GM18861 (cell line): ENCODE data around the gene ANKS6.

ENCODE experiments used
- ATAC-seq: cut with Tn5 transposase; IDR thresholded peaks from one replicate; pipeline ENCODE4 v1.9.1; 2021; ENCODE audit not compliant: unreplicated experiment

Gene ANKS6

DNA sequence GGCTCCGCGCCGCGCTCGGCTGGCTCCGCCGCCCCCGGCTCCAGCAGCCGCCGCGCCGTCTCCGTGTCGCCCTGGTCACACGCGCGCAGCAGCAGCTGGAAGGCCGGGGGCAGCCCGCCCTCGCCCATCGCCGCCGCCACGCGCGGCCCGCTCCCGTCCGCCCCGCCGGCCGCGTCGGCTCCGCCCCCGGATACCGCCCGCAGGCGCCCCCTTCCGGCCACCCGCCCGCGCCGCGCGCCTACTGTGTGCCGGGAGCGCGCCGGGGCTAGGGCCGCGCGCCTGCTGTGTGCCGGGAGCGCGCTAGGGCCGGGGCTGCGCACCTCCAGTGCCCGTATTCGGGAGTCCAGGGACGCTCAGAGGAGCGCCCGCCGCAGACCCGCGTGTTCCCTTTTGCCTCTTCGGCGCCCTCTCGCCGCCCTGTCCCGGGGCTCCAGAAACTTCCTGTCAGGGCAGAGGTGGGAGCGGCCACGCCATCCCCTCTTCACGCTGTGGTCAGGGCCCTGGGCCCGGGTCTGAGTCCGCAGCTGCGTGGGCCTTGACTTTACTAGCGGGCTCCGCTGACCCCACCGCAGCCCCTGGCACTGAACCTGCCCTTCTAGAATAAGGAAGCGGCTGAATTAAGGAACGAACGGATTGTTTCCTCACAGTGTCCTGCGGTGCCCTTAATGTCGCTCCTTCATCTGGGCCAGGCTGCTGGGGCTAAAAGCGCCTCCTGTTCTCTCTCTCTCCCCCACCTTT, at the start of gene ANKS6:
Gene ANKS6, minus strand, starts transcription at position 192 of the 738 bp plus-strand sequence. Its CDS starts 64 bp downstream, at position 128.
- ATAC-seq: peak; percentile 73

DNA sequence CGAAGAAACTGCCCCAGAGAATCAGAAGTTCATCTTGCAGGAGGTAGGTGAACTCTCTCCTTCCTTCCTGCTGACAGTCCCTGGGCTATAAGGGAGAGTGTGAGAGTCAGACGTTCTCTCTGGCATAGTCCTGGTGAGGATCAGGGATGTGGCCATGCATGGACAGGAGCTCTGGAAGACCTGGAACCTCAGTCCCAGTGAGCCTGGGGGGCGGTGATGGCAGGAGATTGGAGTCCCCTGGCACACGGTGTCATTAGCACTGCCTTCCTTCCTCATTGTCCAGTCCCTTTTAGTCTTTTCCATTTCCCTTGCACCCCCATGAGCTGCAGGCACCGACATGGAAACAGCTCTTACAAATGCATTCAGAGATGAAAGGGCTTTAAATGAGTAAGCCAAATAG, 49.7 kb upstream of the ANKS6 start:
- ATAC-seq: no peak

DNA sequence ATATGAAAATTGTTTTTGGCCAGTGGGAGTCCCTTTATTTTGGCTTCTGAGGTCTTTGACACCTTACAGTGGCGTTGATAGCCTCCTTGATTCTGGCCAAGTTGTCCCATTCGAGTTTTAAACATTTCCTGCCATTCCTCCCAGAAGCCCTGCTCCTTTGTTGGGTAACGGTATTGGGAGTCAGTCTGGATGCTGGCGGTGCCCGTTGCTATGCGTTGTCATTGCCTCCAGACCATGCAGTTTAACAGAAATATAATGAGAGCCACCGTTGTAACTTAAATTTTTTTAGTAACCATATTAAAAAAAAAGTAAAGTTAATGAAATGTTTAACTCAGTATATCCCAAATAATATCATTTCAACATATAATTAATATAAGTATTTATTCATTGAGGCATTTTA, 46.2 kb upstream of the ANKS6 start:
- ATAC-seq: no peak

DNA sequence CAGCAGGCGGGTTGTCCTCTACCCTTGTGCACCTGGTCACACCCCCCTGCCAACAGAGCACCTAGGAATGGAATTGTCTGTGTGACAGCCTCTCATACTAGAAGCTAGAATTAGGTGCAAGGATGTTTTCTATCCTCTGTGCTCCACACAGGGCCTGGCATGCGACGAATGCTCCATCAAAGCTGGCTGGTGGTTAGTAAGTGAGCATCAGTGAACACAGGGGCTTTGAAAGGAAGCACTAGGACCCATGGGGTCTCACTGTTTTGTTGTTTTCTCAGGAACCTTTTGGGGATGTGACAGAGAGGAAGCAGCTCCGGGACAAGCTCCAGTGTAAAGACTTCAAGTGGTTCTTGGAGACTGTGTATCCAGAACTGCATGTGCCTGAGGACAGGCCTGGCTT, 43.4 kb upstream of the ANKS6 start:
- no peak for ATAC-seq

DNA sequence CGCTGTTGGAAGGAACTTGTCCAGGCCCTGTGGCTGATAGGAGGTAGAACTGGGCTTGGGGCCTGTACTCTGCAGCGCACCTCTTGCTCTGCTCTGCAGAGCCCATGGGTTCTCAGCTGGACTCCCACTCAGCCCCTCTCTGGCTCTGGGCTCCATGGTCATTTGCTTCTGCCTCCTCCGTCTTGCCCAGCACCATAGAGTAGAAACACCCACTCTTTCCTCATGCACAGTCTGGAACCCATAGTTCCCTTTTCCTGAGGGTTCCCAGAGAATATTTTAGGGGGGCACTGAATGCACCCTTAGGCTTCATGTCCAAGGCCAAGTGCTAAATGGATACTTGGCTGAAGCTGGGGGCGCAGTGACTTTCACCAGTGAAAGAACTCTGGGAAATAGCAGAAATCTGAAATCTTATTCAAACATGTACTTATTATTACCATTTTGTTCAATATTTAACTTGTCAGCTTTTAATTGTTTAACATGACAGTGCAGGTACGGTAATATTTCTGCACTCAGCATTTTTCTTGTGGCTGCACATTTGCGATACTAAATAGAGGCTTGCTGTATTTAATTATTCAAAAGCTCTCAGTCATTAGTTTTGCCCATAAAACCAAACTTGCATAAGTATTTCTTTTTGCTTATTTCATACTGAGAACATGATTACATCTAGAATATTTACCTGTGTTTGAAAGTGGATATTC, 42.7 kb upstream of the ANKS6 start:
- no peak for ATAC-seq

DNA sequence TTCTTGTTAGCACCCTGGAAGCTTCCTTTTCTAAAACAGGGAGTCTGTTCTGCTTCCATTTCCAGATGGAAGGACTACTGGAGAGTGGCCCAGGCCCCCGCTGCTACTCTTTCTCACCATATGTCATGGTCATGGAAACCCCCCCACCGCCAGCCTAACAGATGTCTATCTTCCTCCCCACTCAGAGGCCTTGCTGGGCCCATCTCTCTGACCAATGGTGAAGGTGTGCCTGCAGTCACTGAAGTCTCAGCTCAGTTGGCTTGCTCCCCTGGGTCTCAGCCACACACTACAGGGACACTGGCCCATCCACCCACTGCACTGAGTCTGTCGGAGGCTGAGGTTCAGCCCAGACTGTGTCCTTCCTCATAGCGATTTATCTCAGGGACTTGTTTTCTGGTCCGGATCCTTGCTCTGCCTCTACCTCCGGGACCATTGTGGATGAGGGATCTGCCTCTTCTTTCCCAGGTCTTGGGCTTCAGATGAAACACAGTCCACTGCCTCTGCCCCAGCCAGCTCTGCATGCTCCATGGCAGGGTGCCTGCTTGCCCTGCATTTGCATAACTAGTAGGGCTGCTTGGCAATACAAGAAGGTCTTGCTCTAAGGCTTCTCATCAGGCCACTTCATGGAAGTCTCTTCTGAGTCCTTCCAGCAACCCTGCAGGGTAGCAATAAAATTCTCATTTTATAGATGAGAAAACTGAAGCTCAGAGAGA, 42.0 kb upstream of the ANKS6 start:
- ATAC-seq: no peak

DNA sequence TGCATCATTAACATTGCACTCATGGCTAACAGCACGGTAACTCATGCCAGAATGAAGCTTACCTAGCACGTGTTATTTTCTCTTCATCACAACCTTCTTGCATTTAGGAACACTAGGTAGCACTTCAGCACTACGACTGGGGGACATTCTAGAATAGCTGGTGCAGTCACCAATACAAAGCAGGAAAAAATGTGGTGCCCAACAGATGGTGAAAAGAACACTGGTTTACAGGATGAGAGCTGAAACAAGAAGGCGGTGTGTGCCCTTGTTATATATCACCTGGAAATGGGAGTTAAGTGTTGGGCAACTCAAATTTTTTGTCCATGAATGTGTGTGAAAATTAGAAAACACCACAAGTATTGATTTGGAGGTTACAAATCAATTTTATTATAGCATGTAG, 41.2 kb upstream of the ANKS6 start:
- ATAC-seq: no peak

DNA sequence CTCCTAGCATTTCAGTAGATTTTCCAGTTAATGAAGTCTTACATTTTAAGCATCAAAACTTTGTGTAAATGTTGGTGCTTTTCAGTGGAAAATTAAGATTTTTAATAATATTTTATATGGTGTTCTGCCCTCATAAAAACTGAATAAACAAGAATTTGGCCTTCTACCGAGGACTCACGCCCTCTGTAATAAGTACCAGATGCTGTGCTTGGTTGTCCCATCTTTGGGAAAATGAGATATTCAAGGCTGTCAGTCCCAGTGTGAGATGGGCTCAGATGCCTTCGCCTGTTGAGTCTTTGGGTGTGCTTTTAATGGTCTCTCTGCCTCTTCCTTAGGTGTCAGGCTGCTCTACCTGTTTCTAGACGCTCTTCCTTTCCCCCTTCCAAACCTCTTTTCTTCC, 39.9 kb upstream of the ANKS6 start:
- no peak for ATAC-seq

DNA sequence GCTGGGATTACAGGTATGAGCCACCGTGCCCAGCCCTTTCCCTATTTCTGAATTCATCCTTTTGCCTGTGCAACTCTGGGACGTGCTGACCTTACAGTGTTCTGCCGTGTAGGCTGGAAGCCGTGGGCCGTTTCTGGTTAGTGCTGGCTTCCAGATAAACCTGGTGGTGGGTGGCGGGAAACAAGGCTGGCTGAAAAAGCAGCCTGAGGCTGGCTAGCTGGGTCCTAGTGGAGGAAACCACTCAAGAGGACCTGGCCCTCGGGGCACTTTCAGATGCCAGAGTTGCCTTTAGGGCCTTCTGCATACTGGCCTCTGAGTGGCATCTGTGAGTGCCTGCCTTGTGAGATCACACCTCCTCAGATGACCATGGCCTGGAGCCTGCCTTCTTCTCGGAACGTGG, 38.0 kb upstream of the ANKS6 start:
- no peak for ATAC-seq

DNA sequence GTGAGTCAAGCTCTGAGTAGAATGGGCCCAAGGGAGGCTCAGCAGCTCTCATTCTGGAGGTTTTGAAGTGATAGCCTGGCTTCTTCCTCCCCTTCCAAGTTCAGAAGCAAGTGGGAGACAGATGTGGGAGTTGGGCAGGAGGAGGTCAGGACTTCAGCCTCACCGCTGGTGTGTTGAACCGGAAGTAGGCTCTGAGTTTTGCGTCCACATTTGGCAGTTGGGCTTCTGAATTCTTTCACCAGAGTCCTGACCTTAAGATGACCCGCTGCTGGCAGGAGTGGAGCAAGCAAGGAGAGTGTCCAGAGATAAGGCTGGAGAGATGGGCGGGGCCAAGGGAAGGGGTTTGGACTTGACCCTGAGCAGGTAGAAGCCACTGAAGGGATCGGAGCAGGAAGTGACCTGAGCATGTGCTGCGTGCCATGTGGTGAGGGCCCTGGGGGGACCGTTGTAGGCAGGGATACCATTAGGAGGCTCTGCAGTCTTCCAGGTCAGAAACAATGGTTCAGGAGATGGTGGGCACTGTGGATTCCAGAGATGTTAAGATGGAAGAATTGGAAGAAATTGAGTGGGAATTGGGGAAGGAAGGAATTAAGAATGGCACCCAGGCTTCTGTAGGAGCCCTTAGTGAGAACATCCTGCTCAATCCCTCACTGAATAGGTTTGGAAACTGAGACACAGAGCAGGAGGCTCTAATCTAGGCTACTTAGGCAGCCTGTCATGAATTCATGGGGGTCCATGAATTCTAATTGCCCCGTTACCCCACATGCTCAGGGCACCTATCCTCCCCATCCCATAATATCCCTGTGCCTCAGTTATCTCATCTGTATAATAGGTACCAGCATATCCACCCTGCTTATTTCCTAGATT, 37.0 kb upstream of the ANKS6 start:
- no peak for ATAC-seq

DNA sequence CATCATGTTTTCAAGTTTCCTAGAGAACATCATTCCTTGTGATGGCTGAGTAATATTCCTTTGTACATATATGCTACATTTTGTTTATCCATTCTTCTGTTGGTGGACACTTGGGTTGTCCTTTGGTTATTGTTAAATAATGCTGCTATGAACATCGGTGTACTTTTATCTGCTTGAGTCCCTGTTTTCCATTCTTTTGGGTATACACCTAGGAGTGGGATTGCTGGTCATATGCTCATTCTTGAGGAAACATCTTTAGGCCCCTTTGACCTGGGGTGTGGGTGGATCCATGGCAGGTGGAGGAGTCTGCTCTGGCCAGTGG, 36.4 kb upstream of the ANKS6 start:
- no peak for ATAC-seq

DNA sequence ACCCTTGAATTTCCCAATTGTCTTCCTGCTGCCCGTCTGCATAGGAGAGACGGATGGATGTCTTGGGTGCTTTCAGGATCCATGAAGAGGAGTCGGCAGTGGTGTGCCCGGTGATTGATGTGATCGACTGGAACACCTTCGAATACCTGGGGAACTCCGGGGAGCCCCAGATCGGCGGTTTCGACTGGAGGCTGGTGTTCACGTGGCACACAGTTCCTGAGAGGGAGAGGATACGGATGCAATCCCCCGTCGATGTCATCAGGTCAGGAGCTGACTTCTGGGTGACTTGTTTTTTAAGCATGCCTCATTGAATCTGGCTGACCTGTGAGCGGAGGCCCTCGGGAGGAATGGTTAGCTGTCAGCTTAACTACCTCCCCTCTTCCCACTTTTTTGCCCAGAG, 35.3 kb upstream of the ANKS6 start:
- ATAC-seq: no peak

DNA sequence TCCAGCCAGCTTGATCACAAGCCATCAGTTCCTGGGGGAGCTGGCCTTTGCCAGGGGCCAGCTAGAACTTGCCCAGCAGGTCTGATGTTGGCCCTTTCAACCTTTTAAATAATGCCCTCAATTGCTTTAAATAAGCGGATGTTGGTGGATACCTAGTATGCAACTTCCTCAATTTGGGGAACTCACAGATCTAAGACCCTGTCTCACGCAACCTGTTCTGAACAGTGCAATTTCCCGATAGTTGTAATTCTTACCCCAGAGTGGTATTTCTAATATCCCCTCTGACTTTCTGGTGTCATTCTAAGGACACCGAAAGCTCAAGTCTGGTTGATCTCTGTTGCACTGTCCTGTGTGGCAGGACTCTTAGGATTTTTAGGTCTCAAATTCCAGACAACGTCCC, 34.2 kb upstream of the ANKS6 start:
- no peak for ATAC-seq

DNA sequence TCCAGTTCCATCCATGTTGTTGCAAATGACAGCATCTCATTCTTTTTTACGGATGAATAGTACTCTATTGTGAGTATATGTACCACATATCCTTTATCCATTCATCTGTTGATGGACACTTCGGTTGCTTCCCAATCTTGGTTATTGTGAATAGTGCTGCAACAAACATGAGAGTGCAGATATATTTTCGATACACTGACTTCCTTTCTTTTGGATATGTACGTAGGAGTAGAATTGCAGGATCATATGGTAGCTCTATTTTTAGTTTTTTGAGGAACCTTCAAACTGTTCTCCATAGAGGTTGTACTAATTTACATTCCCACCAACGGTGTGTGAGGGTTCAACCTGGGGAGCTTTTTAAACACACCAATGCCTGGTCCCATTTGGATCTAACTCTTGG, 33.4 kb upstream of the ANKS6 start:
- no peak for ATAC-seq

DNA sequence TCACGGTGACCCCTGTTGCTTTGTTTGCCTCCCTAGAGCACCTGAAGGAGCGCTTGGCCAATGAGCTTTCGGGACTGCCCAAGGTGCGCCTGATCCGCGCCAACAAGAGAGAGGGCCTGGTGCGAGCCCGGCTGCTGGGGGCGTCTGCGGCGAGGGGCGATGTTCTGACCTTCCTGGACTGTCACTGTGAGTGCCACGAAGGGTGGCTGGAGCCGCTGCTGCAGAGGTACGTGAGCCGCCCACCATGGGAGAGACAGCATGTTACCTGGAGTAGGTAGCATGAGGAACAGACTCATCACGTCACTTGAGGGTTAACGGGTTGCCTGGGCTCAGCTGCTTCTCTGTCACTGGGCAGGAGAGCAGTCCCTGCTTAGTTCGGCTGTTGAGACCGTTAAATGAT, 30.4 kb upstream of the ANKS6 start:
- no peak for ATAC-seq

DNA sequence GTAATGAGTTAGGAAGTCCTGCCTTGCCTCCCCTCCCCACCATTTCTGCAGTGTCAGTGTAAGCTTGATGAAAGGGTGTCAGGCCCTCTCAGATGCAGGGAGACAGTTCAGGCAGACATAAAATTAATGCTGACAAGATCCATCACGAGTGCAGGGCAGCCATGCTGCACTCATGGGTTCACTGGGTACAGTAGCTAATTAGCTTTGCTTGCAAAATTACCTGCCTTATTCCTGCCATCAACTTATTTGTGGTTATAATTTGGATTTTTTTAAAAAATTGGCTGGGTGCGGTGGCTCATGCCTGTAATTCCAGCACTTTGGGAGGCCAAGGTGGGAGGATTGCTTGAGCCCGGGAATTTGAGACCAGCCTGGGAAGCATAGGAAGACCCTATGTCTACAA, 29.1 kb upstream of the ANKS6 start:
- no peak for ATAC-seq

DNA sequence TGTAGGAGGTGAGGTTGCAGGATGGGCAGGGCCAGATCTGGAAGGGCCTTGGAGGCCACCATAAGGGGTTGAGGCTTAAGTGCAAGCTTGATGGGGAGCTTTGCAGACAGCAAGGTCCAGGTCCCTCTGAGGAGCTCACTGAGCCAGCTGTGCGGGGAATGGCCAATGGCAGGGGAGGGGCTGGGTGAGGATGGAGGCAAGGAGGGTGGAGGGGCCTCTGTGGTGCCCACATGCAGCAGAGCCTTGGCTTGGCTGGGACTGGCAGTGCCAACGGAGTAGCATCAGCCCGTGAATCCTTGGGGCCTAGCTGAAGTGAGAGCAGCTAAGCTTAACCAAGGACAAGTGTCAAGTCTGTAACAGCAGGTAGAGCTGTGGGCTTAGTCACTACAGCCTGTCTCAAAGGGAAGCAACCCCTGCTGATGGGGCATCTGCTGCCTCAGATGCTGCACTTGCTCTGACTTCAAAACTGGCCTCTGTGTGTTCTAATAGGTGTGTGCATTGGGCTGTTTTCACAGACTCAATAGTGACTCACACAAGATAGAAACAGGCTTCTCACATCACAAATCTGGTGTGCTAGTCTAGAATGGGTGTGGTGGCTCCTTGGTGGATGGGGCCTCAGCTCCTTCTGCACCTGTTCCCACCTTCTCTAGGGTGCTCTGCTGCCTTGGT, 27.4 kb upstream of the ANKS6 start:
- no peak for ATAC-seq

DNA sequence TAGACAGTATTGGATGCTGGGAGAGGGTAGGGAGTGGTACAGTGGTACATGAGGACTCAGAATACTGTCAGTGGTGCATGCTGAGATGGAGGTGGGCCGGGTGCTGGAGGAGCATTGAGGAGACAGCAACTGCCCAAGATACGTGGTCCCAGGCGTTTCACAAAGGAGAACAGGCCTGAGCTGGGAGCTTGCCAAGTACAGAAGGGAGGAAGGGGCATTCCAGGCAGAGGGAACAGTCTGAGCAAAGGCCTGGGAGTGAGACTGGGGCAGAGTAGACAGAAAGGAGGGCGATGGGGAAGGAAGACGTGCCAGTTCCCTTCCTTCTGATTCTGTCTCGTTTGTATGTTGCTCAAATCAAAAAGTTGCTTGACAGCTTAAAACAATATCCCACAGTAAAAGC, 26.3 kb upstream of the ANKS6 start:
- ATAC-seq: no peak

DNA sequence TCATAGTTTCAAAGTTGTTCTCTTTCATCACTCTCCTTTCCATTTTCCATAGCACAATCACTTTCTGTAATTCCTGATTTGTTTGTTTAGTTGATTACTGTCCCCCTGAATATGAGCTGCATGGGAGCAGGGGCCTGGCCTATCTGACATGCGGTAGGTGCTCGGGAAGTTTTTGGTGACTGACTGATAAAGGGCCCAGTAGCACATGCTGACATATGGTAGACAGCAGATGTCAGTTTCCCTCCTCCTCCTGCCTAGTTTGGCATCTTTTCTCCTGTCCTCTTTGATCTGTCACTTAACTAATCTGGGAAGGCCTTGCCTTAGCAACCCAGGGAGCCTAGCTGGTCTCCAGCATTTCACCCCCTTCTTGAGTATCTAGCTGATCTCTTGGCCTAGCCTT, 25.5 kb upstream of the ANKS6 start:
- ATAC-seq: no peak

DNA sequence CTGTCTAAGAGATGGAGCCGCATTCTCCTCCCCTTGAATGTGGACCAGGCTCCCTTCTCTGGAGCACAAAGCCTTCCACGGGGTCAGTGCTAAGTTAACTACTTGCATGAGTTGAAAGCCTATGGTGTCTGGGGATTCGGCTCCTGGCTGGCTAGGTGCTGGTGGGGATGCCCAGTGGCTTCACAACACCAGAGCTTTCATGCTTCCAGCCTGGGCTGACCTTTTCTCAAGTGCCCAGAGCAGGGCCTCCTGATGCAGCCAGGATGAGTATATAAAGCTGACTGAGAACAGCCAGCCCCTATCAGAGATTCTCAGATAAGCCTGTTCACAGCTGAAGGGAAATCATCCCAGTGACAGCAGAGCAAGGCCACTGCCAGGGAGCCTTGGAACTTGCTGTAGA, 22.9 kb upstream of the ANKS6 start:
- no peak for ATAC-seq

DNA sequence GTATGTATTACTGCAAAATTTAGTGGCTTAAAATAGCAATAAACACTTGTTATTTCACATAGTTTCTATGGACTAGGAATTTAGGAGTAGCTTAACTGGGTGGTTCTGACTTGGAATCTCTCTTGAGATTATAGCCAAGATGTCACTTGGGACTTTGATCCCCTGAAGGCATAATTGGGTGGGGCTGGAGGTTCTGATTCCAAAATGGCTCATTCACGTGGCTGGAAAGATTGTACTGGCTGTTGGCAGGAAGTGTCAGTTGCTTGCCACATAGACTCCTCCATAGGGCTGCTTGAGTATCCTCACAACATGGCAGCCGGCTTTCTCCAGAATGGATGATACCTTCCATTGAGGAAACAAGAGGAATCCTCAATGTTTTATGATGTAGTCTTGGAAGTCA, 22.4 kb upstream of the ANKS6 start:
- no peak for ATAC-seq
